ENCODE data around the gene NTF4. TPM values are rescaled to one million over a fixed set of nuclear protein-coding genes. Genes with fewer than 3 reads are reported as not detected.

The NTF4 gene
- total RNA-seq, 1 experiment from 2014 or later: 1.7 TPM

DNA sequence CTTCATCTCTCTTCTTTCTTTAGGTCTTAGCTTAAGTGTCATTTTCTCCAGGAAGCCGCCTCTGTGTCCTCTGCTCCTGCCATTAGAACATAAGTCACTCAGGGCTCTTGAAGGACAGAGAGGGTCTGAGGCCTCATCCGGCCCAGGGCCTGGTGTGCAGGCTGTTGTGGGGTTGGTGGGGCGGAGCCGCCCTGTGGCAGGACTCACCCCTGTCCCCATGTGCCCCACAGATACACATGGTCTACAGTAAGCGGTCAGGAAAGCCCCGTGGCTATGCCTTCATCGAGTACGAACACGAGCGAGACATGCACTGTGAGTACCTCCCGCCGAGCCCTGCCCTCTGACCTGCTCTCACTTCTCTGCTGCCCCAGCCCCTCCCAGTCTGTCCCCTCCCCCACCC is 36.5 kb upstream of the NTF4 start:
- intact Hi-C loops (cut with micrococcal nuclease): no loop called here
- no peak overlapping the region for H2AFZ ChIP-seq (ENCODE audit: low read depth, low read length, poor library complexity, severe bottlenecking)

DNA sequence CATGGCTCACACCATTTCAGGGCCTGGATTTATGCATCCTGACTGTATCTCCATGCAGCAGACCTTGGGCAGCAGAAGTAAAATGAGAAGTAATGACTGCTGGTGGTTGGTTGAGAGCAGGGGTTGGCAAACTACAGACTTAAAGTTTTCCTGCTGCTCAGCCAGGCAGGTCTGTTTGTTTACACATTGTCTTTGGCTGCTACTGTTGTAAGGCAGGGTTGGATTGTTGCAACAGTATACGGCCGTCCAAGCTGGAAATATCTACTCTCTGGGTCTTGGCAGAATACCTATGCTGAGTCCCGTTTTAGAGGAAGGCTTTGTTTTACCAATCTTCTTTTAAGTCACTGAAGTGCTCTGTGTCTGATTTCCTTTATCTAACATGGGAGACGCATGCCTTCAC is 34.2 kb upstream of the NTF4 start:
- H3K4me1 ChIP-seq (ENCODE audit: control insufficient read depth in 1 of 2, insufficient read depth in 2 of 2, low read length in 2 of 2): peaks cover 0 to 3% of the 10 kb centered on the region in 2 experiments; a peak in 2 of 4 replicates
- POLR2A ChIA-PET: interaction anchor here (0.7 kb wide), 1 partner anchor 31 kb away, joined by 3 read pairs; no protein-coding TSS in a partner anchor

More for the DNA sequence above, 36.5 kb upstream of the NTF4 start:
- Histone ChIP-seq H3K36me3 (ENCODE audit: control insufficient read depth in 1 of 2, insufficient read depth in 2 of 2, low read length in 2 of 2) (peaks cover 59 to 76% of the 10 kb centered on the region in 2 experiments), H3K9ac (ENCODE audit: low read length) (no peak overlapping the region), H3K27ac (ENCODE audit: low read depth, low read length) (no peak overlapping the region), H3K27me3 (ENCODE audit: insufficient read depth, low read length) (no peaks in the 10 kb centered on the region), H3K4me2 (ENCODE audit: low read length) (no peak overlapping the region), H4K20me1 (ENCODE audit: insufficient read depth) (peaks cover 19% of the 10 kb centered on the region; the same call in 1 of the 2 replicates), H3K9me2 (ENCODE audit: insufficient read depth) (no peaks in the 10 kb centered on the region), H3K4me1 (ENCODE audit: control insufficient read depth in 1 of 2, insufficient read depth in 2 of 2, low read length in 2 of 2) (peaks cover 0 to 3% of the 10 kb centered on the region in 2 experiments; a peak in 2 of 4 replicates), H3K79me2 (ENCODE audit: insufficient read depth, low read length) (peaks cover 80% of the 10 kb centered on the region), H3K4me3 (replicated peaks in 1 of 2; ENCODE audit: low read depth in 1 of 2, low read length in 2 of 2) (no peak overlapping the region), H3K9me3 (ENCODE audit: control insufficient read depth in 1 of 2, insufficient read depth in 1 of 2, low read depth in 1 of 2, low read length in 2 of 2) (no peaks in the 10 kb centered on the region)
- no peak for ATAC-seq
- no TSS peak for BruUV-seq (replicated peaks)
- DNase-seq (ENCODE audit: low read depth, low spot score): no peak
- RAD21 ChIA-PET (ENCODE audit: low non-redundant PET in 1 of 2, low total read pairs in 2 of 2, uncharacterized antibody in 2 of 2, unreplicated experiment in 2 of 2): no interaction called here
- POLR2A ChIA-PET: no interaction called here
- CTCF ChIA-PET: no interaction called here
- TF ChIP-seq EZH2 (IDR thresholded peaks at IDR 0.05) (no peak), SRF (IDR thresholded peaks at IDR 0.05; ENCODE audit: low read depth) (no peak), CBX3 (IDR thresholded peaks at IDR 0.05; ENCODE audit: low read depth) (no peak), POLR2A (IDR thresholded peaks at IDR 0.05; ENCODE audit: borderline replicate concordance, extremely low read depth, insufficient read depth, insufficient read length) (no peak), CEBPB (IDR thresholded peaks at IDR 0.05; ENCODE audit: low read depth) (no peak), TCF7L2 (IDR thresholded peaks at IDR 0.05; ENCODE audit: borderline replicate concordance, extremely low read depth, insufficient read depth, insufficient read length) (no peak), FOSL1 (IDR thresholded peaks at IDR 0.05; ENCODE audit: low read depth) (no peak)
- TF ChIP-seq, protein P1, sequence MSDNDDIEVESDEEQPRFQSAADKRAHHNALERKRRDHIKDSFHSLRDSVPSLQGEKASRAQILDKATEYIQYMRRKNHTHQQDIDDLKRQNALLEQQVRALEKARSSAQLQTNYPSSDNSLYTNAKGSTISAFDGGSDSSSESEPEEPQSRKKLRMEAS (IDR thresholded peaks at IDR 0.05): no peak

More for the DNA sequence above, 34.2 kb upstream of the NTF4 start:
- Histone ChIP-seq H2AFZ (ENCODE audit: low read depth, low read length, poor library complexity, severe bottlenecking) (no peak overlapping the region), H3K27me3 (ENCODE audit: insufficient read depth, low read length) (no peaks in the 10 kb centered on the region), H3K79me2 (ENCODE audit: insufficient read depth, low read length) (peaks cover 93% of the 10 kb centered on the region), H3K36me3 (ENCODE audit: control insufficient read depth in 1 of 2, insufficient read depth in 2 of 2, low read length in 2 of 2) (peaks cover 65 to 80% of the 10 kb centered on the region in 2 experiments), H3K4me2 (ENCODE audit: low read length) (no peak overlapping the region), H3K9ac (ENCODE audit: low read length) (no peak overlapping the region), H3K9me2 (ENCODE audit: insufficient read depth) (no peaks in the 10 kb centered on the region), H3K4me3 (replicated peaks in 1 of 2; ENCODE audit: low read depth in 1 of 2, low read length in 2 of 2) (no peak overlapping the region), H3K9me3 (ENCODE audit: control insufficient read depth in 1 of 2, insufficient read depth in 1 of 2, low read depth in 1 of 2, low read length in 2 of 2) (no peaks in the 10 kb centered on the region), H4K20me1 (ENCODE audit: insufficient read depth) (peaks cover 30% of the 10 kb centered on the region; the same call in 1 of the 2 replicates), H3K27ac (ENCODE audit: low read depth, low read length) (no peak overlapping the region)
- ChIA-PET RAD21 (ENCODE audit: low non-redundant PET in 1 of 2, low total read pairs in 2 of 2, uncharacterized antibody in 2 of 2, unreplicated experiment in 2 of 2) (interaction anchor here in 1 of 2 experiments (0.8 kb wide), 1 partner anchor 60 kb away, joined by 4 read pairs; no protein-coding TSS in a partner anchor), CTCF (interaction anchor here (1.6 to 2.3 kb wide), 4 partner anchors 7 to 110 kb away, joined by 7 to 34 read pairs (median 14); no protein-coding TSS in a partner anchor)
- DNase-seq (ENCODE audit: low read depth, low spot score): no peak
- intact Hi-C loops (cut with micrococcal nuclease): no loop called here
- no peak for ATAC-seq
- no TSS peak for BruUV-seq (replicated peaks)
- no peak for TF ChIP-seq FOSL1 (IDR thresholded peaks at IDR 0.05; ENCODE audit: low read depth)
